ENCODE data around the gene ELP4. TPM values are rescaled to one million over a fixed set of nuclear protein-coding genes. Genes with fewer than 3 reads are reported as not detected.
"Not testable (repeated sequence)": the region's sequence is repeated elsewhere in the genome, so short reads cannot be mapped to it uniquely, and the experiment has no call there.

Gene ELP4
- total and polyA plus RNA-seq, 2 experiments from 2014 or later = 12.3 to 25.1 TPM

- TF ChIP-seq EZH2 (IDR thresholded peaks at IDR 0.05; ENCODE audit: borderline replicate concordance) = no peak
- Histone ChIP-seq H3K4me2 (no peak overlapping the region), H2AFZ (no peak overlapping the region), H3K36me3 (replicated peaks; ENCODE audit: insufficient read depth, low read depth) (no peaks in the 10 kb centered on the region), H3K4me3 (no peak overlapping the region), H4K20me1 (ENCODE audit: insufficient read depth, poor library complexity, severe bottlenecking) (no peaks in the 10 kb centered on the region), H3K79me2 (no peaks in the 10 kb centered on the region), H3K27me3 (no peaks in the 10 kb centered on the region), H3K9me3 (ENCODE audit: low read depth) (no peaks in the 10 kb centered on the region), H3K27ac (no peak overlapping the region), H3K9me2 (replicated peaks; ENCODE audit: insufficient read depth) (no peaks in the 10 kb centered on the region), H3K4me1 (ENCODE audit: insufficient read depth) (no peaks in the 10 kb centered on the region)
- 66% methylated on average over 3 of the region's 3 CpGs for WGBS (ENCODE audit: low lambda C conversion rate, missing lambda C conversion rate)
- no peak for DNase-seq (ENCODE audit: low spot score)
Observed at GRCh38 chr11:31664129-31664528, 154.6 kb downstream of the ELP4 start.

- Histone ChIP-seq H3K36me3 (replicated peaks; ENCODE audit: insufficient read depth, low read depth) (no peaks in the 10 kb centered on the region), H3K9me2 (replicated peaks; ENCODE audit: insufficient read depth) (no peaks in the 10 kb centered on the region), H3K4me2 (no peak overlapping the region), H4K20me1 (ENCODE audit: insufficient read depth, poor library complexity, severe bottlenecking) (no peaks in the 10 kb centered on the region), H3K9me3 (ENCODE audit: low read depth) (no peaks in the 10 kb centered on the region), H3K27ac (no peak overlapping the region), H3K27me3 (no peaks in the 10 kb centered on the region), H3K4me3 (no peak overlapping the region), H3K4me1 (ENCODE audit: insufficient read depth) (no peaks in the 10 kb centered on the region), H2AFZ (no peak overlapping the region), H3K79me2 (no peaks in the 10 kb centered on the region)
- TF ChIP-seq EZH2 (IDR thresholded peaks at IDR 0.05; ENCODE audit: borderline replicate concordance) = no peak
- no peak for TF ChIP-seq EZH2phosphoT487 (IDR thresholded peaks at IDR 0.05; ENCODE audit: low read depth, severe bottlenecking, unreplicated experiment)
- no peak for TF ChIP-seq CTCF (IDR thresholded peaks at IDR 0.05; ENCODE audit: poor library complexity)
- WGBS (ENCODE audit: low lambda C conversion rate, missing lambda C conversion rate) = 96% methylated on average over 3 of the region's 3 CpGs
- no peak for DNase-seq (ENCODE audit: low spot score)
Observed at GRCh38 chr11:31664954-31665353, 155.4 kb downstream of the ELP4 start.

- Histone ChIP-seq H3K4me1 (ENCODE audit: insufficient read depth) (no peaks in the 10 kb centered on the region), H3K4me2 (no peak overlapping the region), H3K36me3 (replicated peaks; ENCODE audit: insufficient read depth, low read depth) (no peaks in the 10 kb centered on the region), H3K27ac (no peak overlapping the region), H3K27me3 (no peaks in the 10 kb centered on the region), H3K79me2 (no peaks in the 10 kb centered on the region), H4K20me1 (ENCODE audit: insufficient read depth, poor library complexity, severe bottlenecking) (no peaks in the 10 kb centered on the region), H2AFZ (no peak overlapping the region), H3K9me2 (replicated peaks; ENCODE audit: insufficient read depth) (no peaks in the 10 kb centered on the region), H3K9me3 (ENCODE audit: low read depth) (no peaks in the 10 kb centered on the region), H3K4me3 (no peak overlapping the region)
- DNase-seq (ENCODE audit: low spot score) = no peak
- TF ChIP-seq EZH2phosphoT487 (IDR thresholded peaks at IDR 0.05; ENCODE audit: low read depth, severe bottlenecking, unreplicated experiment) = no peak
- 64% methylated on average over 2 of the region's 2 CpGs for WGBS (ENCODE audit: low lambda C conversion rate, missing lambda C conversion rate)
Observed at GRCh38 chr11:31671681-31672080, 162.1 kb downstream of the ELP4 start.

- not testable (repeated sequence) for H3K4me2 ChIP-seq; H2AFZ ChIP-seq; H3K4me1 ChIP-seq (ENCODE audit: insufficient read depth); H3K9me3 ChIP-seq (ENCODE audit: low read depth); H3K36me3 ChIP-seq (replicated peaks; ENCODE audit: insufficient read depth, low read depth); H3K9me2 ChIP-seq (replicated peaks; ENCODE audit: insufficient read depth); H3K79me2 ChIP-seq; H3K27ac ChIP-seq; DNase-seq (ENCODE audit: low spot score); H3K27me3 ChIP-seq; H4K20me1 ChIP-seq (ENCODE audit: insufficient read depth, poor library complexity, severe bottlenecking); H3K4me3 ChIP-seq
- 98% methylated on average over 3 of the region's 3 CpGs for WGBS (ENCODE audit: low lambda C conversion rate, missing lambda C conversion rate)
Observed at GRCh38 chr11:31673108-31673507, 163.5 kb downstream of the ELP4 start.

GRCh38 chr11:31676280-31676982, 166.9 kb downstream of the ELP4 start:
- H3K9me3 ChIP-seq (ENCODE audit: low read depth) = no peaks in the 10 kb centered on the region
- no peak overlapping the region for H3K4me2 ChIP-seq
- H3K79me2 ChIP-seq = no peaks in the 10 kb centered on the region
- H3K9me2 ChIP-seq (replicated peaks; ENCODE audit: insufficient read depth) = no peaks in the 10 kb centered on the region
- H3K27ac ChIP-seq = no peak overlapping the region
- H4K20me1 ChIP-seq (ENCODE audit: insufficient read depth, poor library complexity, severe bottlenecking) = no peaks in the 10 kb centered on the region
- H3K27me3 ChIP-seq = no peaks in the 10 kb centered on the region
- 90% methylated on average over 1 of the region's 1 CpG for WGBS (ENCODE audit: low lambda C conversion rate, missing lambda C conversion rate)
- H3K36me3 ChIP-seq (replicated peaks; ENCODE audit: insufficient read depth, low read depth) = no peaks in the 10 kb centered on the region
- TF ChIP-seq EZH2 (IDR thresholded peaks at IDR 0.05; ENCODE audit: borderline replicate concordance) = no peak
- TF ChIP-seq EZH2phosphoT487 (IDR thresholded peaks at IDR 0.05; ENCODE audit: low read depth, severe bottlenecking, unreplicated experiment) = no peak
- no peak for TF ChIP-seq CTCF (IDR thresholded peaks at IDR 0.05; ENCODE audit: poor library complexity)
- H2AFZ ChIP-seq = no peak overlapping the region
- H3K4me3 ChIP-seq = no peak overlapping the region
- no peaks in the 10 kb centered on the region for H3K4me1 ChIP-seq (ENCODE audit: insufficient read depth)
- DNase-seq (ENCODE audit: low spot score) = no peak
